A549 (cell line): ENCODE measurements around the gene CCDC88B.

Source experiments
- EHMT2 ChIP-seq: fragments of 200-600 bp; sonication (generic); IDR thresholded peaks from 2 replicates; pipeline ENCODE4 v1.6.1; 2016; ENCODE audit warnings: antibody characterized with exemption, low read depth, mild to moderate bottlenecking, moderate library complexity
- ESRRA ChIP-seq: fragments of 150-350 bp; IDR thresholded peaks from 2 replicates; pipeline ENCODE4 v1.6.1; 2014; ENCODE audit warnings: mild to moderate bottlenecking, low read length, borderline replicate concordance
- MYC ChIP-seq: IDR thresholded peaks from 2 replicates; pipeline ENCODE4 v1.6.1; 2012; ENCODE audit warnings: mild to moderate bottlenecking, inconsistent platforms, low read length, improper control_type of control experiment, borderline replicate concordance
- TF ChIP-seq, protein P1 (sequence below): fragments of >200 bp; sonication (Bioruptor Twin); formaldehyde crosslinking; IDR thresholded peaks from 3 replicates; pipeline ENCODE4 v1.5.1; 2016
- TF ChIP-seq, protein P2 (sequence below): fragments of 200-600 bp; sonication (generic); IDR thresholded peaks from 2 replicates; pipeline ENCODE4 v1.6.1; 2016; ENCODE audit warnings: antibody characterized with exemption, mild to moderate bottlenecking, moderate library complexity

- TF ChIP-seq, protein P1, sequence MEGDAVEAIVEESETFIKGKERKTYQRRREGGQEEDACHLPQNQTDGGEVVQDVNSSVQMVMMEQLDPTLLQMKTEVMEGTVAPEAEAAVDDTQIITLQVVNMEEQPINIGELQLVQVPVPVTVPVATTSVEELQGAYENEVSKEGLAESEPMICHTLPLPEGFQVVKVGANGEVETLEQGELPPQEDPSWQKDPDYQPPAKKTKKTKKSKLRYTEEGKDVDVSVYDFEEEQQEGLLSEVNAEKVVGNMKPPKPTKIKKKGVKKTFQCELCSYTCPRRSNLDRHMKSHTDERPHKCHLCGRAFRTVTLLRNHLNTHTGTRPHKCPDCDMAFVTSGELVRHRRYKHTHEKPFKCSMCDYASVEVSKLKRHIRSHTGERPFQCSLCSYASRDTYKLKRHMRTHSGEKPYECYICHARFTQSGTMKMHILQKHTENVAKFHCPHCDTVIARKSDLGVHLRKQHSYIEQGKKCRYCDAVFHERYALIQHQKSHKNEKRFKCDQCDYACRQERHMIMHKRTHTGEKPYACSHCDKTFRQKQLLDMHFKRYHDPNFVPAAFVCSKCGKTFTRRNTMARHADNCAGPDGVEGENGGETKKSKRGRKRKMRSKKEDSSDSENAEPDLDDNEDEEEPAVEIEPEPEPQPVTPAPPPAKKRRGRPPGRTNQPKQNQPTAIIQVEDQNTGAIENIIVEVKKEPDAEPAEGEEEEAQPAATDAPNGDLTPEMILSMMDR, result no peak
- TF ChIP-seq, protein P2, sequence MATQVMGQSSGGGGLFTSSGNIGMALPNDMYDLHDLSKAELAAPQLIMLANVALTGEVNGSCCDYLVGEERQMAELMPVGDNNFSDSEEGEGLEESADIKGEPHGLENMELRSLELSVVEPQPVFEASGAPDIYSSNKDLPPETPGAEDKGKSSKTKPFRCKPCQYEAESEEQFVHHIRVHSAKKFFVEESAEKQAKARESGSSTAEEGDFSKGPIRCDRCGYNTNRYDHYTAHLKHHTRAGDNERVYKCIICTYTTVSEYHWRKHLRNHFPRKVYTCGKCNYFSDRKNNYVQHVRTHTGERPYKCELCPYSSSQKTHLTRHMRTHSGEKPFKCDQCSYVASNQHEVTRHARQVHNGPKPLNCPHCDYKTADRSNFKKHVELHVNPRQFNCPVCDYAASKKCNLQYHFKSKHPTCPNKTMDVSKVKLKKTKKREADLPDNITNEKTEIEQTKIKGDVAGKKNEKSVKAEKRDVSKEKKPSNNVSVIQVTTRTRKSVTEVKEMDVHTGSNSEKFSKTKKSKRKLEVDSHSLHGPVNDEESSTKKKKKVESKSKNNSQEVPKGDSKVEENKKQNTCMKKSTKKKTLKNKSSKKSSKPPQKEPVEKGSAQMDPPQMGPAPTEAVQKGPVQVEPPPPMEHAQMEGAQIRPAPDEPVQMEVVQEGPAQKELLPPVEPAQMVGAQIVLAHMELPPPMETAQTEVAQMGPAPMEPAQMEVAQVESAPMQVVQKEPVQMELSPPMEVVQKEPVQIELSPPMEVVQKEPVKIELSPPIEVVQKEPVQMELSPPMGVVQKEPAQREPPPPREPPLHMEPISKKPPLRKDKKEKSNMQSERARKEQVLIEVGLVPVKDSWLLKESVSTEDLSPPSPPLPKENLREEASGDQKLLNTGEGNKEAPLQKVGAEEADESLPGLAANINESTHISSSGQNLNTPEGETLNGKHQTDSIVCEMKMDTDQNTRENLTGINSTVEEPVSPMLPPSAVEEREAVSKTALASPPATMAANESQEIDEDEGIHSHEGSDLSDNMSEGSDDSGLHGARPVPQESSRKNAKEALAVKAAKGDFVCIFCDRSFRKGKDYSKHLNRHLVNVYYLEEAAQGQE, result no peak
- no peak for TF ChIP-seq ESRRA
- TF ChIP-seq MYC, result no peak
- no peak for TF ChIP-seq EHMT2
These were observed 33.0 kb upstream of the CCDC88B start for GRCh38 chr11:64306876-64307622.
